ENCODE measurements around the gene SAMD8.
"Not testable (repeated sequence)": the region's sequence is repeated elsewhere in the genome, so short reads cannot be mapped to it uniquely, and the experiment has no call there.

Gene SAMD8

GRCh38 chr10:75086278-75086934 lies 25.1 kb upstream of the SAMD8 start:
- no peak for DNase-seq

- no peak for DNase-seq
Measured at GRCh38 chr10:75088640-75089039, 22.8 kb upstream of the SAMD8 start.

DNA sequence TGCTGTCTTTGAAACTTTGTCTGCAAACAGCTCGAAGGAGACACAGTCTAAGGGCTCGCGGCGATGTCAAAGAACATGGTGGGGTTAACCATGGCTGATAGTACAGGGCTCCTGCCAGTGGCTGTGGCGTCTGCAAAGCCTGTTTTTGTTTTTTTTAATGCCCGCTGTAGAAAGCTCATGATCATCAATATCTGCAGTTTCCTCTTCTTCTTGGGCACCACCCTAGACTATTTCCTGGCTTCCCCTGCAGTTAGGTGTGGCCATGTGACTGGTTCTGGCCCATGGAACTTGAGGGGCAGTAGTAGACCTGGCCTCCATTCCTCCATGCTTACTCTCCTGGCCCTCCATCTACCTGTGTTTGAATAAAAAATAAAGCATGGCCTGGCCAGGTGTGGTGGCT lies 21.8 kb upstream of the SAMD8 start:
- no peak for DNase-seq

GRCh38 chr10:75091146-75091545 lies 20.3 kb upstream of the SAMD8 start:
- no peak for DNase-seq

- no peak for DNase-seq
Measured at GRCh38 chr10:75094465-75094864, 17.0 kb upstream of the SAMD8 start.

GRCh38 chr10:75095631-75096030 lies 15.8 kb upstream of the SAMD8 start:
- no peak for DNase-seq

- no peak for DNase-seq
Measured at GRCh38 chr10:75096749-75097148, 14.7 kb upstream of the SAMD8 start.

DNA sequence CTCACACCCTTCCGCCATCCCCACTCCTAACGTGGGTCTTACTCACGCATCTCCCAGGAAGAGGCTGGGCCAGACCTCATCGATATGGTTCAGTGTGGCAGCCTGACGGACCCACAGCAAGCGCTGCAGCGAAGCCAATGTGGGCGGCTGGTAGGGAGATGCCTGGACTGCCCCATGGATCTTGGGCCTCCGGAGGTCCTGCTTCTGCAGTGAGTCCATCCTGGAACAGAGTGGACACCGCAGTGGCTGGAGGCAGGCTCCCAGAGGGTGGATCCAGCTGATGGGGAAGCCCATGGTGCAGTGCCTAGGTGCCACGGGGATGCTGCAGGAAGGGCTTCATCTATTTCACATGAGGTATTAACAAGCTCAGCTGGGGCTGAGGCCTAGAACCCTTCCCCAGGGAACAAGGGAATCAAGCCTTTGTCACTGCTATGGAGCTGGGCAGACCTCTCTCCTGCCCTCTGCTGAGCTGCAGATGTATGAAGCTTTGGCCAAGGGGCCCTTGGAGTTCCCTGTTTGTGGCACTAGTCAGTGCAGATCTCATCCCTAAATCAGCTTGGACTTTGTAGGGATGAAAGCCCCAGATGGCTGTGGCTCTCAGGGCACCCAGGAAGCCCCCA lies 13.7 kb upstream of the SAMD8 start:
- no peak for DNase-seq

GRCh38 chr10:75098902-75099673 lies 12.4 kb upstream of the SAMD8 start:
- no peak for DNase-seq

- peak; percentile 73 for DNase-seq
Measured at GRCh38 chr10:75099952-75100763, 11.3 kb upstream of the SAMD8 start.

DNA sequence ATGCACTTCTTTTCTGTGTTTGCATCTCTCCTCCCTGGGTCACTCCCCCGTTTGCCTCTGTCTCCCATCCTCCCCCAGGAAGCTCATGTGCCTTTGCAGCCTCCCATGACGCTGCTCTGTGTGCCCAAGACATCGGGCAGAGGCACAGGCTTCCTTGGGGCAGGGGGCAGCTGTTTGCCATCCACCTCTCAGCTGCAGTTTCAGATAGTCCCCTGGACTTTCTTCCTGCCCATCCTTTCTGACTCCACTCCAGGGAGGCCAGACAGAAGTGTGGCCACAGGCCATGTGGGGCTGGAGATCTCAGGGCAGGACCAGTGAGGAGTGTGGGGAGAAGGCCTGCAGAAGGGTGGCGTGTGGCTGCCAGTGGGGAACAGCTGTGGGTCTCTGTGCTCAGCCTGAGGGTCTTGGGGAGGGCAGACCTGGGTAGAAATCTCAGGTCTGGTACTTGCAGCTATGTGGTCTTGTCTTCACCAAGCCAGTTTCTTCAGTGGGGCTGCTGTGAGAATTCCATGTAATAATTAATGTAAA lies 10.6 kb upstream of the SAMD8 start:
- DNase-seq = no peak

DNA sequence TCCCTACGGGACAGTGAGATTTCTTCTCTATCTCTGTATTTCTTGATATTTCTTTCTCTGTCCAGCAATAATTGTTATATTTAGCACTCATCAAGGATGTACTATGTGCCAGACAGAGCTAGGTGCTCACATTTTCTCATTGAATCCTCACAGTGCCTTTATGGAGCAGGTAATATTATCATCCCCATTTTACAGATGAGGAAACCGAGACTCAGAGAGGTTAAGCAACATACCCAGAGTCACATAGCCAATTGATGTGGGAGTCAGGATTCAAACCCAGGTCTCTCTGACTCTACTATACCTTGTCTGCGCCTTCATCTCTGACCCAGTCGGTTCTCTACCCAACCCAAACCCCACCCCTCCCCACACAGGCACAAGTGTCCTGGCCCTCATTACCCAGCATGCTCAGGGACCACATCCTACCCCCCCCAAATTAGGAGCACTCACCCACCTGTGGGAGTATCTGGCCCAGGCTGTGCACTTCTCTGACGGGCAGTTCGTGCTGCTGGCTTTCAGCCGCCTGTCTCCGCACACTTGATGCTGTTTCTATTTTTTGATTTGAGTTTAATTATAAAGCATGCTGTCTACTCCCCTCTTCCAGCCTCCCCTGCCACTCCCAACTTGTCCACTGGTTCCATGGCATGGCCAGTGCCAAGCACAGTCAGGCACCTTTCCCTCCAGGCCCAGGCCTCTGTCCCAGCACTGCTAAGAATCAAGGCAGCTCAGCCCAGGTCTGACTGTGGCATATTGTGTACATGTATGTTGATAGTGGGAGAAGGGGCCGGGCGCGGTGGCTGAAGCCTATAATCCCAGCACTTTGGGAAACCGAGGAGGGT lies 9.8 kb upstream of the SAMD8 start:
- DNase-seq = no peak

DNA sequence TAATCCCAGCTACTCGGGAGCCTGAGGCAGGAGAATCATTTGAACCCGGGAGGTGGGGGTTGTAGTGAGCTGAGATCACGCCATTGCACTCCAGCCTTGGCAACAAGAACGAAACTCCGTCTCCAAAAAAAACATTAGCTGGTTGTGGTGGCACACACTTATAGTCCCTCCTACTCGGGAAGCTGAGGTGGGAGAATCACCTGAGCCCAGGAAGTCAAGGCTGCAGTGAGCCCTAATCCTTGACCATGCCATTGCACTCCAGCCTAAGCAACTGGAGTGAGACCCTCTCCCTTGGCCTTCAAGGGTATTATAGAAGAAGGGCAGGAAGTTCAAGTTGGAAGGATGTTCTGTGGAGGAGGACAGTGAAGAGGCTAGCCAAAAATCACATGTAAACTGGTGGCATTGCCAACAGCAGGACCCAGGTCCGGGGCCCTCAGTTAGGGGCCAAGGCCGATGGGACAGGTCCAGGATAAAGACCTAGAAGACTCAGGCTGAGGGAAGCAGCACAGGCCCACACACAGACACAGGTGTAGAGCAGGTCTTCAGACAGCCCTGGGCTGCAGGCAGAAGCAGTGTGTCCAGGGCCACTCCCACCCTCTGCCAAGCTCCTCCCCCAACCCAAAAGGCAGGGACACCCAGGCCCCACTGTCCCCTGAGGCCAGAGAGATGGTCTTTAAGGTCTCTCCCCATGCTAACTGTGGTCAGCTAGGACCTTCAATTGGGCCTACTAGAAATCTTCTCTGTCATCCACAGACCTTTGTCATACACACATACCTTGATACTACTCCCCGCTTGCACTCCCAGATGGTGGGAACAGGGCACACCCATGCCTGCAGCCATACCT lies 8.4 kb upstream of the SAMD8 start:
- no peak for DNase-seq

GRCh38 chr10:75103881-75104686 lies 7.4 kb upstream of the SAMD8 start:
- no peak for DNase-seq

DNA sequence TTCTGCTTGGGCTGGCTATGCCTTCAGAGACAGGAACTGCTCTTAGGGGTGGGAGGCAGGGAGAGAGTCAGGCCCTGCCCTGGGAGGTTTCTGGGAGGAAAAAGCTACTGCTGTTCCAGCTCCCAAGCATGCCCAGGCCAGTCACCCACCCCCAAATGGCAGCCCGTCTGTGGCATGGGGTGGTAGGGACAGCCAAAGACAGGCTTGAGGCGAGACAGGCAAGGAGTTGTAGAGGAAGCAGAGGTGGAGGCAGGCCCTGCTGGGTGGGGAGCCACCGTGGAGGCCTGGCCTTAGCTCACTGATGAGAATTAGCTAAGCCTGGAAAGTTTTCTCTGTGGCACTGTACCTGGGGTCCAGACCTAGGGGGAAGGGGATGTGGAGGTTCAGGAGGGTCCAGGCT lies 6.6 kb upstream of the SAMD8 start:
- DNase-seq = no peak

GRCh38 chr10:75105576-75106197 lies 5.8 kb upstream of the SAMD8 start:
- DNase-seq = no peak

DNA sequence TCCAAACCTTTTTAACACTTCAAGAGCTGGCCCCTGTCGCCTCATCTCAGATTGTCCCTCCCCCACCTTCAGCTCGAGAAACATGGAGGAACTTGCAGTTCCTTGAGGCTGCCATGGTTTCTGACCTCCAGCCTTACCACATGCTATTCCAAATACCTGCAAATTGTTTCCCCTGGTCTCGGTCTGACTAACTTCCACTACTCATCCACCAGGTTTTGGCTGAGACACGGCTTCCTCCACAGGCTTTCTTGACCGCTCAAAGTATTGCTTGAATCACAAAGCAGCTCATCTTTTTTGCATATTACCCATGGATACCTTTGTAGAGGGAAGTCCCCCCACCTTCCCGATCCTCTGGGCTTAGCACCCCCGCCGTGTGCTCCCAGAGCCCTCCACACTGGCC lies 5.2 kb upstream of the SAMD8 start:
- DNase-seq = no peak

DNA sequence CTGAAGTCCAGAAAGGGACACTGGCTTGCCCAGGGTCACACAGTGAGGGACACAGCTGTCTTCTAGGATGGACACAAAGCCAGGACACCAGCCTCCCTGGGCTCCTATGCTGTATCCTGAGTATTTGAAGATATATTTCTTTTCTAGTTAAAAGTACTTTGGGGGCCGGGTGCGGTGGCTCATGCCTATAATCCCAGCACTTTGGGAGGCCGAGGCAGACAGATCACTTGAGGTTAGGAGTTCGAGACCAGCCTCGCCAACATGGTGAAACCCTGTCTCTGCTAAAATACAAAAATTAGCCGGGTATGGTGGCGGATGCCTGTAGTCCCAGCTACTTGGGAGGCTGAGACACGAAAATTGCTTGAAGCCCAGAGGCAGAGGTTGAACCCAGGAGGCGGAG lies 4.6 kb upstream of the SAMD8 start:
- not testable (repeated sequence) for DNase-seq

- DNase-seq = no peak
Measured at GRCh38 chr10:75107756-75108683, 3.4 kb upstream of the SAMD8 start.
